ENCODE results near the gene EFNA5.

EFNA5 gene

GRCh38 chr5:107601076-107601475, 69.7 kb downstream of the EFNA5 start:
- no peak for DNase-seq

- DNase-seq = no peak
Measured at GRCh38 chr5:107598958-107599357, 71.8 kb downstream of the EFNA5 start.

GRCh38 chr5:107597803-107598202, 72.9 kb downstream of the EFNA5 start:
- no peak for DNase-seq

- no peak for DNase-seq
Measured at GRCh38 chr5:107597247-107597646, 73.5 kb downstream of the EFNA5 start.

- no peak for DNase-seq
Measured at GRCh38 chr5:107594253-107595045, 76.3 kb downstream of the EFNA5 start.

GRCh38 chr5:107593009-107593408, 77.7 kb downstream of the EFNA5 start:
- DNase-seq = no peak

GRCh38 chr5:107592515-107592914, 78.2 kb downstream of the EFNA5 start:
- DNase-seq = no peak

GRCh38 chr5:107590686-107591085, 80.1 kb downstream of the EFNA5 start:
- DNase-seq = no peak

GRCh38 chr5:107589520-107590193, 81.1 kb downstream of the EFNA5 start:
- DNase-seq = no peak

- DNase-seq = no peak
Measured at GRCh38 chr5:107582625-107583024, 88.1 kb downstream of the EFNA5 start.

GRCh38 chr5:107580889-107581820, 89.6 kb downstream of the EFNA5 start:
- no peak for DNase-seq

GRCh38 chr5:107578051-107578635, 92.6 kb downstream of the EFNA5 start:
- DNase-seq = no peak

- DNase-seq = no peak
Measured at GRCh38 chr5:107577394-107577950, 93.3 kb downstream of the EFNA5 start.

GRCh38 chr5:107576736-107577393, 93.9 kb downstream of the EFNA5 start:
- DNase-seq = no peak

GRCh38 chr5:107576155-107576554, 94.6 kb downstream of the EFNA5 start:
- DNase-seq = no peak

- DNase-seq = no peak
Measured at GRCh38 chr5:107574287-107574686, 96.5 kb downstream of the EFNA5 start.

GRCh38 chr5:107572715-107573368, 97.9 kb downstream of the EFNA5 start:
- DNase-seq = no peak

GRCh38 chr5:107571621-107572536, 98.9 kb downstream of the EFNA5 start:
- DNase-seq = peak; percentile 97

GRCh38 chr5:107570805-107571531, 99.8 kb downstream of the EFNA5 start:
- peak; percentile 55 for DNase-seq

GRCh38 chr5:107570181-107570580, 100.6 kb downstream of the EFNA5 start:
- no peak for DNase-seq

Data from activated CD8-positive, alpha-beta memory T cell treated with anti-CD3 and anti-CD28 coated beads, Interleukin-2, amount 50 U/mL, for 48 hours (primary cell).